Mucosa of descending colon (tissue), 3 donors: Measurements from ENCODE around the gene TAF4B. TPM values are rescaled to one million over a fixed set of nuclear protein-coding genes. Genes with fewer than 3 reads are reported as not detected.

Experiments used
- ATAC-seq: fragments of 200-7000 bp; cut with Tn5 transposase; one replicate; pipeline ENCODE4 v1.9.1; 2020; ENCODE audit warnings: mild to moderate bottlenecking, moderate library complexity
- DNase-seq, 3 donors: peaks; one replicate each; pipeline ENCODE4 v3.0.0-alpha.2; 2020
- H3K36me3 ChIP-seq: fragments of 200-600 bp; one replicate; pipeline ENCODE4 v1.8.0; 2021; ENCODE audit warnings: low read depth, mild to moderate bottlenecking
- H3K4me1 ChIP-seq: fragments of 200-600 bp; one replicate; pipeline ENCODE4 v1.8.0; 2021; ENCODE audit warnings: low read depth, mild to moderate bottlenecking
- H3K4me3 ChIP-seq: fragments of 200-600 bp; one replicate; pipeline ENCODE4 v1.8.0; 2021; ENCODE audit warnings: mild to moderate bottlenecking
- H3K9me3 ChIP-seq: fragments of 200-600 bp; one replicate; pipeline ENCODE4 v1.8.0; 2021; ENCODE audit warnings: mild to moderate bottlenecking
- intact Hi-C, 2 donors: fragments of 100-400 bp; cut with DNase I in 1 of 2; cut with micrococcal nuclease in 1 of 2; formaldehyde crosslinking; loops; one replicate each; pipeline versions ENCODE4 v1.11.0 to v1.11.1; 2022; cut with DNase I, micrococcal nuclease
- total RNA-seq, 3 donors: library from RNA; stranded (reverse); fragmentation: NEBNext Ultra II Directional in 2 of 3; extraction: Animal tissue kit (Norgen Biotek cat#: 25700) in 2 of 3; gene quantifications; one replicate each; pipeline versions ENCODE4 v1.2.1 to v1.2.4, GENCODE V29; 2021 to 2023
- TF ChIP-seq, protein P1 (sequence below): fragments of 200-600 bp; IDR thresholded peaks from one replicate; pipeline ENCODE4 v1.8.0; 2022; ENCODE audit warnings: antibody characterized with exemption, mild to moderate bottlenecking
- donor health status: DM: no; HTN: no; CAD: no; lungs with moderate emphysema.
- donor health status: DM: no; HTN: no; CAD: no.
- donor health status: DM: no; HTN: yes; CAD: no.

TAF4B gene
- total RNA-seq, 3 donors from 2014 or later: 3.4 to 4.1 (median 3.8) TPM

DNA sequence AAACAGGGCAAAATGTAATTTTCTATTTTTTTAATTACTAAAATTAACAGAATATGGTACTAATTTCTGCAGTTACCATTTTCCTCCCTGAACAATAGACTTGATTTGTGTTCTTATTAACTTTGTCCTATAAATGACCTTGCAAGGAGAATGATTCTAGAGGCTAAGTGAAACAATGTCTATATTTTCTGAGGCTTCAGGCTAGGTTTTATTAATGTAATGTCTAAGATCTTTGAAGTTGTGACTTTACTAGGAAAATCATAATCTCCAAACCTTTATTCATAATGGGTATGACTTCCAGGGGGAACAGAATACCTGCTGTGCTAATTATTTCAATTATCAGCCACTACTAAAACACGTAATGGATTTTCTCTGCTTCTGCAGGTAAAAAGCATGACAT lies 94.4 kb downstream of the TAF4B start:
- Histone ChIP-seq H3K4me3 (no peak overlapping the region), H3K4me1 (no peaks in the 10 kb centered on the region), H3K36me3 (no peaks in the 10 kb centered on the region), H3K9me3 (no peaks in the 10 kb centered on the region)
- intact Hi-C loops: no loop called here
- TF ChIP-seq, protein P1, sequence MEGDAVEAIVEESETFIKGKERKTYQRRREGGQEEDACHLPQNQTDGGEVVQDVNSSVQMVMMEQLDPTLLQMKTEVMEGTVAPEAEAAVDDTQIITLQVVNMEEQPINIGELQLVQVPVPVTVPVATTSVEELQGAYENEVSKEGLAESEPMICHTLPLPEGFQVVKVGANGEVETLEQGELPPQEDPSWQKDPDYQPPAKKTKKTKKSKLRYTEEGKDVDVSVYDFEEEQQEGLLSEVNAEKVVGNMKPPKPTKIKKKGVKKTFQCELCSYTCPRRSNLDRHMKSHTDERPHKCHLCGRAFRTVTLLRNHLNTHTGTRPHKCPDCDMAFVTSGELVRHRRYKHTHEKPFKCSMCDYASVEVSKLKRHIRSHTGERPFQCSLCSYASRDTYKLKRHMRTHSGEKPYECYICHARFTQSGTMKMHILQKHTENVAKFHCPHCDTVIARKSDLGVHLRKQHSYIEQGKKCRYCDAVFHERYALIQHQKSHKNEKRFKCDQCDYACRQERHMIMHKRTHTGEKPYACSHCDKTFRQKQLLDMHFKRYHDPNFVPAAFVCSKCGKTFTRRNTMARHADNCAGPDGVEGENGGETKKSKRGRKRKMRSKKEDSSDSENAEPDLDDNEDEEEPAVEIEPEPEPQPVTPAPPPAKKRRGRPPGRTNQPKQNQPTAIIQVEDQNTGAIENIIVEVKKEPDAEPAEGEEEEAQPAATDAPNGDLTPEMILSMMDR: no peak
- DNase-seq (no peak), ATAC-seq (no peak)

DNA sequence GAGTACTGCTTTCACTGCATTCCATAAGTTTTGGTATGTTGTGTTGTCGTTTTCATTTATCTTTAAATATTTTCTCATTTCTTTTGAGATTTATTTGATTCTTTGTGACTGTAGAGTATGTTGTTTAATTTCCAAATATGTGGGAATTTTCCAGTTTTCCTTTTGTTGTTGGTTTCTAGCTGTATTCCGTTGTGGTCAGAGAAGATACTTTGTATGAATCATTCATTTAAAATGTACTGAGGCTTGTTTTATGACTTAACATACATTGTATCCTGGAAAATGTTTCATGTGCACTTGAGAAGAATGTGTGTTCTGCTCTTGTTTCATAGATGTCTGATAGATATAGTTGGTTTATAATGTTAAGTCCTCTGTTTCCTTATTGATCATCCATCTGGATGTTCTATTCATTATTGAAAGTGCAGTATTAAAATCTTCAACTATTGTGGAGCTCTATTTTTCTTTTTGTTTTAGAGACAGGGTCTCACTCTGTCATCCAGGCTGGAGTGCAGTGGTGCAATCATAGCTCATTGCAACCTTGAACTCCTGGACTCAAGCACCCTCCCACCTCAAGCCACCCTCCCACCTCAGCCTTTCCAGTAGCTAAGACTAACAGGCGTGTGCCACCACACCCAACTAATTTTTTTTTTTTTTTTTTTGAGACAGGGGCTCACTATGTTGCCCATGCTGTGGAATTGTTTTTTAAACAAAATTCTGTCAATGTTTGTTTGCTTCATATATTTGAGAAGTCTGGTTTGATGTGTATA lies 96.8 kb downstream of the TAF4B start:
- no peak for DNase-seq
- ATAC-seq: peak; percentile 39
- no peaks in the 10 kb centered on the region for H3K4me1 ChIP-seq
- no peaks in the 10 kb centered on the region for H3K36me3 ChIP-seq
- intact Hi-C loops: no loop called here
- TF ChIP-seq, protein P1: no peak
- H3K9me3 ChIP-seq: no peaks in the 10 kb centered on the region
- H3K4me3 ChIP-seq: no peak overlapping the region

DNA sequence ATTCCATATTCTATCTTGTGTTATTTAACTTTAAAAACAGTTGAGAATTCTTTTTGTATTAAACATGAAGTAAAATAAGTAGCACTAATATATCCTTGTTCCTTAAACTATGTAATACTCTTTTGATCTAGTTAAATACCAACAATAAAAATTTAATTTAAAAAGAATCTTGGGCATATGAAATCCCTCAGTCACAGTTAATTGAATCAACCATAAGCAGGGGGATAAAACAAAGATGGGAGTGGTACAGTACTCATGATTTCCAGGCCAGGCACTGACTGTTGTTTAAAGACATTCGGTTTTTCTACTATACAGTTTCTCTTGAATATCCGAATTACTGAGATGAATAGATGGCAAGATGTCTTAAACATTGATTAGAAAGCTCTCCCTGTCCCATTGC lies 99.5 kb downstream of the TAF4B start:
- intact Hi-C loops: no loop called here
- TF ChIP-seq, protein P1: no peak
- Histone ChIP-seq H3K4me3 (no peak overlapping the region), H3K36me3 (no peaks in the 10 kb centered on the region), H3K9me3 (no peaks in the 10 kb centered on the region), H3K4me1 (no peaks in the 10 kb centered on the region)
- DNase-seq (no peak), ATAC-seq (no peak)

DNA sequence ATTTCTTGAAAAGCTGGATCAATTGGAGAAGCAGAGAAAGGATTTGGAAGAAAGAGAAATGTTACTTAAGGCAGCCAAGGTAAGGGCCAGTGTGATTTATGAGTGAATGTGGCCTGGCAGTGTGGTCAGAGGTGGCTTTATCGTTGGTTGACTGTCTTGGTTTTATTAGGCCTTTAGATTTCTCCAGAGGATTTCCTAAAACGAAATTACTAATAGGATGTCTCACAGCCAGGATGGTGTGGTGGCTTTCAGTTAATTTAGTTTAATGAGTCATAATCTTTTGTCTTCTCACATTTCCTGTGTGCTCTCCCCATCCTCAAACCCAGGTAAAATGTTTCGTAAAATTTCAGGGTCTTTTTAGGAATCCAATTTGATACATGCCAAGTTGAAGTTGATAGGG lies 100.8 kb downstream of the TAF4B start:
- intact Hi-C loops: no loop called here
- H3K36me3 ChIP-seq: no peaks in the 10 kb centered on the region
- TF ChIP-seq, protein P1: no peak
- DNase-seq (no peak), ATAC-seq (no peak)
- H3K4me1 ChIP-seq: no peaks in the 10 kb centered on the region
- H3K4me3 ChIP-seq: no peak overlapping the region
- H3K9me3 ChIP-seq: no peaks in the 10 kb centered on the region

DNA sequence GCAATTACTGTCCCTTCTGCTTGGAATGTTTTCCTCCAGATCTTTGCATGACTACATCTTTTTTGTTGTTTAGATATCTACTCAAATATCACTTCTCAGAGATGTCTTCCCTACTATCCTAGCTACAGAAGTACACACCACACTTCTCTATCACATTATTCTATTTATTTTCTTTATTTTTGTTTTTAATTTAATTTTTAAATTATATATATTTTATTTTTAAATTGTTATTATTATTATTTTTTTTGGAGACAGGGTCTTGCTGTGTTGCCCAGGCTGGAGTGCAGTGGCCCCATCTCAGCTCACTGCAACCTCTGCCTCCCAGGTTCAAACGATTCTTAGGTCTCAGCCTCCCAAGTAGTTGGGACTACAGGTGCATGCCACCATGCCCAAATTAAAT lies 106.7 kb downstream of the TAF4B start:
- Histone ChIP-seq H3K4me3 (no peak overlapping the region), H3K36me3 (no peaks in the 10 kb centered on the region), H3K4me1 (no peaks in the 10 kb centered on the region), H3K9me3 (no peaks in the 10 kb centered on the region)
- DNase-seq: no peak
- intact Hi-C loops: no loop called here
- no peak for ATAC-seq
- TF ChIP-seq, protein P1: no peak
